COLO668 (cell line): ENCODE results near the gene DDX46.
"Not testable (repeated sequence)": the region's sequence is repeated elsewhere in the genome, so short reads cannot be mapped to it uniquely, and the experiment has no call there.

Source experiments
- DNase-seq: peaks from one replicate; lab custom pipeline; 2025; ENCODE audit not compliant: unreplicated experiment; lab: John Stamatoyannopoulos, UW

DDX46 gene, protein sequence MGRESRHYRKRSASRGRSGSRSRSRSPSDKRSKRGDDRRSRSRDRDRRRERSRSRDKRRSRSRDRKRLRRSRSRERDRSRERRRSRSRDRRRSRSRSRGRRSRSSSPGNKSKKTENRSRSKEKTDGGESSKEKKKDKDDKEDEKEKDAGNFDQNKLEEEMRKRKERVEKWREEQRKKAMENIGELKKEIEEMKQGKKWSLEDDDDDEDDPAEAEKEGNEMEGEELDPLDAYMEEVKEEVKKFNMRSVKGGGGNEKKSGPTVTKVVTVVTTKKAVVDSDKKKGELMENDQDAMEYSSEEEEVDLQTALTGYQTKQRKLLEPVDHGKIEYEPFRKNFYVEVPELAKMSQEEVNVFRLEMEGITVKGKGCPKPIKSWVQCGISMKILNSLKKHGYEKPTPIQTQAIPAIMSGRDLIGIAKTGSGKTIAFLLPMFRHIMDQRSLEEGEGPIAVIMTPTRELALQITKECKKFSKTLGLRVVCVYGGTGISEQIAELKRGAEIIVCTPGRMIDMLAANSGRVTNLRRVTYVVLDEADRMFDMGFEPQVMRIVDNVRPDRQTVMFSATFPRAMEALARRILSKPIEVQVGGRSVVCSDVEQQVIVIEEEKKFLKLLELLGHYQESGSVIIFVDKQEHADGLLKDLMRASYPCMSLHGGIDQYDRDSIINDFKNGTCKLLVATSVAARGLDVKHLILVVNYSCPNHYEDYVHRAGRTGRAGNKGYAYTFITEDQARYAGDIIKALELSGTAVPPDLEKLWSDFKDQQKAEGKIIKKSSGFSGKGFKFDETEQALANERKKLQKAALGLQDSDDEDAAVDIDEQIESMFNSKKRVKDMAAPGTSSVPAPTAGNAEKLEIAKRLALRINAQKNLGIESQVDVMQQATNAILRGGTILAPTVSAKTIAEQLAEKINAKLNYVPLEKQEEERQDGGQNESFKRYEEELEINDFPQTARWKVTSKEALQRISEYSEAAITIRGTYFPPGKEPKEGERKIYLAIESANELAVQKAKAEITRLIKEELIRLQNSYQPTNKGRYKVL

DNA sequence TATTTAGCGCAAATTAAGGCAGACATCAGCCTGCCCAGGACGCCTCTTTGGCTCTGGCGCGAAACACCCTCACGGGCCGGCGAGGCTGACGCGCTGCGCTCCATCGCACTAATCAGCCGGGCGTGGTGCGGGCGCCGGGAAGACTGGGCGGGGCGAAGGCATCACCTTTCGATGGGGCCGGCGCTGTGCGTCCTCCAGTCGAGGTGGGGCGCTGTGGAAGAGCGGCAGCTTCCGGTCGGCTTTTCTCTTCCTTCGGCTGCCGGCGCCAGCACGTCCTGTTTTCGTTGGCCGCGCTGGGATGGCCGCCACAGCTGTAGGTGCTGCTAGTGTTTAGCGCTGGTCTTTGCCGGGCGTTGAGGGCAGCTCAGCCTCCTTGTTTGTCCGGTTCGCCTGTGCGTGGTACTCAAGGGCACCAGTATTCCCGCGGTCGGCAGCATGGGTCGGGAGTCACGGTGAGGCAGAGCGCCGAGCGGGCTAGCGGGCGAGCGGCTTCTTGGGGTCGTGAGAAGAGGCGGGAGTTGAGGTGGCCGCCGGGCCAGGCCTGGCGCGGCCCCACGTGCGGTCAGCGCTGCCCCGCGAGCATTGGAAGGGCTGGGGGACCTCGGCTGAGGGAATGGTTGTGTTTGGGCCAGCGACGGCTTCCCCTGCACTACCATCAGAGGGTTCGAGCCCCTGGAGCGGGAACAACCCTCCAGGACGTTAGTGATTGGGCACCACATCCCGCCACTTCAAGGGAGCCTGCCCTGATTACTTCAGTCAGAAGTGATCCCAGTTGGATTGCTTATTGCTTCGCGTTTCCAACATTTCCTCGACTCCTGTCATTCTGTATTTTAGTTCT lies at the start of gene DDX46:
DDX46 (plus strand) TSS at position 276 of the 838 bp plus-strand sequence; CDS start at position 436, 160 bp downstream.
- DNase-seq: peak; percentile 93

DNA sequence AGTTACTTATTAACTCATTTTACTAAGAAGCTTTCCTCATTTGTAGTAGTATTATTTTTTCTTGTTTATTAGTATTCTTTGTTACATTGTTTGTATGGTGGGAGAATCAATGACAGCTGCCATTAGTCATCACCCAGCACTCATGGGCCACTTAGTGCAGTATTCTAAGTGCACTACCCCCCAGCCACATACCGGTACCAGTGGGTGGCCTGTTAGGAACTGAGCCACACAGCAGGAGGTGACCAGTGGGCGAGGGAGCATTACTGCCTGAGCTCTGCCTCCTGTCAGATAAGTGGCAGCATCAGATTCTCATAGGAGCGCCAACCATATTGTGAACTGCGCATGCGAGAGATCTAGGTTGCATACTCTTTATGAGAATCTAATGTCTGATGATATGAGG lies 44.5 kb upstream of the DDX46 start:
- DNase-seq: no peak

DNA sequence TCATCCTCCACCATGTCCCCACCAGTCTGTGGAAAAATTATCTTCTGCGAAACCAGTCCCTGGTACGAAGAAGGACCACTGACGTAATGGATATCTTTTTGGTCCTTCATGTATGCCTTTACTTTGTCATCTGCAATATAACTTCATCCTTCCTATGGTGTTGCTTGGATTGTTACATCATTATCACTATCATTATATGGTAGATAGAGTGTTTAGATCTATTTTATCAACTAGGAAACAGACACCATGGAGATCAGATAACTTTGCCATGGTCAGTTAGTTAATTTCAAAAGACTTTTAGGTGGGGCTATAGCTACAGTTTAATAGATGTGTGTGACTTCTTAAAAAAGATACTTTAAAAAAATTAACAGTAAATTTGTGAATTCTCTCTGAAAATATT lies 44.0 kb upstream of the DDX46 start:
- DNase-seq: no peak

DNA sequence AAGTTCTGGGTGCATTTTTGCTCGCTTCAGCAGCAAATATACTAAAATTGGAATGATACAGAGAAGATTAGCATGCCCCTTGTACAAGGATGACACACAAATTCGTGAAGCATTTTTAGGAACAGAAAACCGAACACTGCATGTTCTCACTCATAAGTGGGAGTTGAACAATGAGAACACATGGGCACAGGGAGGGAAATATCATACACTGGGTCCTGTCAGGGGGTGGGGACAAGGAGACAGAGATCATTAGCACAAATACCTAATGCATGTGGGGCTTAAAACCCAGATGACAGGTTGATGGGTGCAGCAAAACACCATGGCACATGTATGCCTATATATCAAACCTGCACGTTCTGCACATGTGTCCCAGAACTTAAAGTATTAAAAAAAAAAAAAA lies 43.1 kb upstream of the DDX46 start:
- DNase-seq: not testable (repeated sequence)

DNA sequence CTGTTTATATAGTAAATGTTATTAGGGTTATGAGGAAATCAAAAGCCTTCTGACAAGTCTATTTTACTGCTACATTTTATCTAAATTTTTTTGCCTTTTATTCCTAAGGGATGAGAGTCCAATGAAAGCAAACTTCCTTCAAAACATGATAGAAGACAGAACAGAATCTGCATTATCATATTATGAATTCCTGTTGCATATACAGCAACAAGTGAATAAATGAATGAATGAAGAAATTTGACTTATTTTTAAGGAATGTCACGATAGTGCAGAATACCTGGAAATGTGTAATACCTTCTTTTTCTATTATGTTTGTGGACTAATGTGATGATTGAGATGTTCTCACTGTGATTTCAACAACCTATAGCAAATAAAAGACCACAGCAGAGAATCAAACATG lies 33.7 kb upstream of the DDX46 start:
- DNase-seq: no peak

DNA sequence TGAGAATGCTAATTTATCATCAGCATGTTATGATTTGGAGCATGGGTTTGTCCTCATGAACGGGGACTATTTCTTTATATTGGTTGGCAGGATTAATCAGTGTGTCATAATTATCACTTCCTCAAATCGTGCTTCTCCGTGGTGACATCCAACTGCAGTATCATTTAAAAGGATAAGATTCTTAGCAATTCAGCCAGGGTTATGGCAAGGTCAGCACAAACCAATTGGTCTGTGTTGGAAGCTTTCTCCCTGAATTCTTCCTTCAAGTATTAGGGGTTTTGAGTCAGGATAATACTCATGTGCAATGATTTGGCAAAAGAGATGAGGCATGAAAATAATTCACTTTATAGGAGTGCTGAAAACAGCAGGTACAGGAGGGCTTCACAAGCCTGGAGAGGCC lies 25.8 kb upstream of the DDX46 start:
- no peak for DNase-seq

DNA sequence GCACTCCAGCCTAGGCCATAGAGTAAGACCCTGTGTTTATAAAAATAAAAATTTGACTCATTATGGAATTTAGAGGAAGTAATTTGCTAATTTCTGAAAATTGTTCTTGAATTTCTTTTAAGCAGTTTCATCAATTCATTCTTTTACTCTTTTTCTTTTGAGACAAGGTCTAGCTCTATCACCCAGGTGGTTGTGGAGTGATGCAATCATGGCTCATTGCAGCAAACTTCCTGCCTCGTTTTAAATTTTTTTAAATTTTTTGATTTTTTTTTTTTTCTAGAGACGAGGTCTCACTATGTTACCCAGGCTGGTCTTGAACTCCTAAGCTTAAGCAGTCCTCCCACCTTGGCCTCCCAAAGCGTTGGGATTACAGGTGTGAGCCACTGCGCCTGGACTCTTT lies 23.3 kb upstream of the DDX46 start:
- no peak for DNase-seq

DNA sequence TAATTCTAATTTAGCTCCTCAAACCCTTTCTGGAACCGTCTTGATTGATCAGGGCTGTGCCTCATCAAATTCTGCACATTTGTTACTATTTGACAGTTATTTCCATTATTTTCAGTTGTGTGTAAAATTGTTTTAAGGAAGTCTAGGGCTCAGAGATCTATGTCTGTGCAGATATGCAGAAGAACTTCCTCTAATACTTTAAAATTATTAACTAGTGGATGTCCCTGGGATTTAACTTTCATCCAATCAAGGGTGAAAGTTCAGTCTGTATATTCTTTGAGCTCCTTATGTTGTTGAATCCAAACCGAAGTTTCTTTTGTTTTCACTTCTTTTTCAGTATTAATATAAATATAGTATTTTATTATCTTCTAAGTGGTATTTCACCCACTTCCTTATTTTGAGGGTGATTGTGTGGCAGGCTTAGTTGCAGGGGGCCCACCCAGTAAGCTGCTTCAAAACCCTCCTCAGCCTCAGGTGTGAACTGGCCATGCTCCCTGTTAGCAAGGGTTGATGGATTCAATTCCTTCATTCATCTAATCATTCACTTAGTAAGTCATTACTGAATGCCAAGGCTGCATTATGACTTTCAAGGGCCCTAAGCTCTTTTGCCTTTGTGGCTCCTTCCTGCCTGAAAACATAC lies 22.3 kb upstream of the DDX46 start:
- DNase-seq: no peak

DNA sequence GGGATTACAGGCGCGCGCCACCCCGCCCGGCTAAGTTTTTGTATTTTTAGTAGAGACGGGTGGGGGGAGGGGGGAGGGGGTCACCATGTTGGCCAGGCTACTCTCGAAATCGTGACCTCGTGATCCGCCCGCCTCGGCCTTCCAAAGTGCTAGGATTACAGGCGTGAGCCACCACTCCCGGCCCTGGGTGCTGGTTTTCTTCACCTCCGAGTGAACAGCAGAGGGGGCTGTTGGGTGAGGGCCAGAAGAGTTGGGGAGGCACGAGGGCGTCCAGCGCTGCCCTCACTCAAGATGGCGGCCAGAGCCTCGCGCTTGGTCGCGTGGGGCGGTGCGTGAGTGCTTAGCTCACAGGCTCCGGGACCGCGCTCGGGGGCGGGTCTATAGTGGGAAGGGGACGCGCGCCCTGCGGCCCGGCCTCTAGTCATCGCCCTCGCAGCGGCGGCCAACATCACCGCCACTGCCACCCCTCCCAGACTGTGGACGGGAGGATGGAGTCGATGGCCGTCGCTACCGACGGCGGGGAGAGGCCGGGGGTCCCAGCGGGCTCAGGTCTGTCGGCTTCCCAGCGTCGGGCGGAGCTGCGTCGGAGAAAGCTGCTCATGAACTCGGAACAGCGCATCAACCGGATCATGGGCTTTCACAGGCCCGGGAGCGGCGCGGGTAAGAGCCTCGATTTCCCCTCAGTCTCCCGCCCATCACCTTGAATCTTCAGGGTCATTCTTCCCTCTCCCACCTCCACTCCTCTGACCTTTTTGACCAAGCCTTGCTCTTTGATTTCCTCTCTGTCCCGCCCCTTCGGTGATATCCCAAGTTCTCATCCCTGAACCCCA lies 20.2 kb upstream of the DDX46 start, which contains the start of gene CAMLG:
CAMLG (plus strand) TSS at position 416 of the 830 bp plus-strand sequence; CDS start at position 489, 73 bp downstream.
- peak; percentile 96 for DNase-seq

DNA sequence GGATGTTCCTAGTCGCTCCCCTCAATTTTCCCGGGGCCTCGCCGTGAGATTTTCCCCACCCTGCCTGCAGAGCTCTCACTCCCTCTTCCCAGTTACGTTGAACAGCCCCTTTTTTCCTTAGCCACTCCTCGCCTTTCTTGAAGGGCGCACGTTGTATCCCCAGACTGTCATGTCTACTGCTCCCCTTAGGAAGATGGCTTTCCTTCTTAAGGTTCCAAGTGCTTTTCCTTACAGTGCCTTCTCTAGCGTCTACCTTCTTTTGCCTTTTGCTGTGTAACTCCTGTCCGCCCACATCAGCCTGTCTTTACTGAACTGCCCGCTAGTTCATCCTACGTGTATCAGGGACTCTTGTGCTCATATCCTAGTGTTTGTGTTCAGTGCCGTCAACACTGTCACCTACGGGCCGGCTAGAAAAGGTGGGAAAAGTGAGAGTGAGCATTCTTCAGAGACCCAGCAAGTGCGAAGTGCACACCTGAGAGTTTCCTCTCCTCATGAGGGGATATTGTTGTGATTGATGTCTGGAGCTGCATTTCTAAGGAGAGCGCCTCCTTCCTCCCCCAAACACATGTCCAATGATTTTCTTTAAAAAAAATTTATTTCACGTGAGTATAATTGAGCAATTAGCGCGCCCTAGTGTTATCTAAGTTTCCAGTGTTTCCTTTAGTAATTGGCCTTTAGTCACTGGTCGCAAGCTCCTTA lies 19.5 kb upstream of the DDX46 start:
- DNase-seq: peak; percentile 12

DNA sequence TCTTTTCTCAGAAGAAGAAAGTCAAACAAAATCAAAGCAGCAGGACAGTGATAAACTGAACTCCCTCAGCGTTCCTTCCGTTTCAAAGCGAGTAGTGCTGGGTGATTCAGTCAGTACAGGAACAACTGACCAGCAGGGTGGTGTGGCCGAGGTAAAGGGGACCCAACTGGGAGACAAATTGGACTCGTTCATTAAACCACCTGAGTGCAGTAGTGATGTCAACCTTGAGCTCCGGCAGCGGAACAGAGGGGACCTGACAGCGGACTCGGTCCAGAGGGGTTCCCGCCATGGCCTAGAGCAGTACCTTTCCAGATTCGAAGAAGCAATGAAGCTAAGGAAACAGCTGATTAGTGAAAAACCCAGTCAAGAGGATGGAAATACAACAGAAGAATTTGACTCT lies 17.5 kb upstream of the DDX46 start:
- no peak for DNase-seq

DNA sequence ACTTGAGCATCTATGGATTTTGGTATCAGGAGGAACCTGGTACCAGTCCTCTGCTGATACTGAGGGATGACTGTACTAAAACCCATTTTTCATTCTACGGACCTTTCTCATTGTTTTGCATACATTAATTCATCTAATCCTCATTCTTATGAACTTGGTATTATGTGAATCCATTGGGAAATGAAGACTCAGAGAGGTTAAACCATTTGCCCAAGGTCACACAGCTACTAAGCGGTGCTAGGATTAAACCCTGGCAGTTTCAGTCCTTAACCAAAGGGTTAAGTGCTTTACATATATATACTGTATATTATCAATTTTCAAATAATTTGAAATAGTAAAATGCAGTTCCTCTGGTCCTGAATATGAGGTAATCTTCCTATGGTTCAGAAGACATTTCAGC lies 16.4 kb upstream of the DDX46 start:
- no peak for DNase-seq

DNA sequence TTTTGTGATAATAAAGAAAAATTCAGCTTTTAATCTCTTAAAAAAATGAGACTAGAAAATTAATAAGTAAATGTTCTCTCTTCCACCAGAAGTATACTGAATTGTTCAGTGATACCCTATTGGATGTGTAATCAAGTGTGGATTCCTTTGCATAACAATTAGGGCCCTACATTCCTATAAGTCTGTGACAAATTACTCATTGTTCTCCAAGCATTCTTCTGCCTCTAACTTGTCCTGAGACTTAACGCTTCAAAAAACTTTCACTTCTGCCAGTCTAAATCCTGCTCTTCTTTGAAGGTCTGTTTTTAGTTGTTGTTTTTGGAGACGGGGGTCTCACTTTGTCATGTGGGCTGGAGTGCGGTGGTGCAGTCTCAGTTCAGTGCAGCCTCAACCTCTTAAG lies 9.2 kb upstream of the DDX46 start:
- DNase-seq: no peak

DNA sequence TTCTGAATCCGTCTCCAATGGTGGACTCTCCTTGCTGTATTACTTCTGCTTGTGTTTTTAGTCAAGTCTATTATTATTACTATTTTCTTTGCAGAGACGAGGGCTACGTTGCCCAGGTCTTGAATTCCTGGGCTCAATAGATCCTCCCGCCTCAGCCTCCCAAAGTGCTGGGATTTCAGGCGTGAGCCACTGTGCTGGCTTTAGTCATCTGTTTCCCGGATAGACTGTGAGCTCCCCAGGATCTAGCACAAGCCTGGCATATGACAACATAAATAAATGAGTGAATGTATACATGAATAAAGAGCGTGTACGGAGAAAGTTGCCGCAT lies 439 bp upstream of the DDX46 start:
- DNase-seq: no peak

DNA sequence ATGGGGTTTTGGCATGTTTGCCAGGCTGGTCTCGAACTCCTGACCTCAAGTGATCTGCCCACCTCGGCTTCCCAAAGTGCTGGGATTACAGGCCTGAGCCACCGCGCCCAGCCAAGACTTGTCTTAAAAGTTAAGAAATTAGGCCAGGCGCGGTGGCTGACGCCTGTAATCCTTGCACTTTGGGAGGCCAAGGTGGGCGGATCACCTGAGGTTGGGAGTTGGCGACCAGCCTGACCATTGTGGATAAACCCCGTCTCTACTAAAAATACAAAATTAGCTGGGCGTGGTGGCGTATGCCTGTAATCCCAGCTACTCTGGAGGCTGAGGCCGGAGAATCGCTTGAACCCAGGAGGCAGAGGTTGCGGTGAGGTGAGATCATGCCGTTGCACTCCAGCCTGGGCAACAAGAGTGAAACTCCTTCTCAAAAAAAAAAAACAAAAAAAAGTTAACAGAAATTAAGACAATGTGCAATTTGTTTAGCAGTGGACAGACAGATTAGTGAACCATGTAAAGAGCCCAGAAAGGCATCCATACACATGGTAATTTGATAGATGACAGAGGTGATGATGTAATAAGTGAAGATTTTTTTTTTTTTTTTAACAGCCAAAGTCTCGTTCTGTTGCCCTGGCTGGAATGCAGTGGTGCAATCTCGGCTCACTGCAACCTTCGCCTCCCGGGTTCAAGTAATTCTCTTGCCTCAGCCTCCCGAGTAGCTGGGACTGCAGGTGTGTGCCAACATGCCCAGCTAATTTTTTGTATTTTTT lies 9.1 kb downstream of the DDX46 start:
- DNase-seq: not testable (repeated sequence)

DNA sequence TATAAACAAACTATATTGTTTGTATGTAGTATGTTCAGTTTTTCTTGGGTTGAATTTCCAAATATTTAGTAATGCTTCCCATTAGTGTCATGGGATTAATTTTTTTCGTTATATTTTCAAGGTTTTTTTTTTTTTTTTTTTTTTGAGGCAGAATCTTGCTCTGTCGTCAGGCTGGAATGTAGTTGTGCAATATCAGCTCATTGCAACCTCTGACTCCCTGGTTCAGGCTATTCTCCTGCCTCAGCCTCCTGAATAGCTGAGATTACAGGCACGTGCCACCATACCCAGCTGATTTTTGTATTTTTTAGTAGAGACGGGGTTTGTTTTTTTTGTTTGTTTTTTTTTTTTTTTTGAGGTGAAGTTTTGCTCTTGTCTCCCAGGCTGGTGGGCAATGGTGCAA lies 10.6 kb downstream of the DDX46 start:
- DNase-seq: no peak

DNA sequence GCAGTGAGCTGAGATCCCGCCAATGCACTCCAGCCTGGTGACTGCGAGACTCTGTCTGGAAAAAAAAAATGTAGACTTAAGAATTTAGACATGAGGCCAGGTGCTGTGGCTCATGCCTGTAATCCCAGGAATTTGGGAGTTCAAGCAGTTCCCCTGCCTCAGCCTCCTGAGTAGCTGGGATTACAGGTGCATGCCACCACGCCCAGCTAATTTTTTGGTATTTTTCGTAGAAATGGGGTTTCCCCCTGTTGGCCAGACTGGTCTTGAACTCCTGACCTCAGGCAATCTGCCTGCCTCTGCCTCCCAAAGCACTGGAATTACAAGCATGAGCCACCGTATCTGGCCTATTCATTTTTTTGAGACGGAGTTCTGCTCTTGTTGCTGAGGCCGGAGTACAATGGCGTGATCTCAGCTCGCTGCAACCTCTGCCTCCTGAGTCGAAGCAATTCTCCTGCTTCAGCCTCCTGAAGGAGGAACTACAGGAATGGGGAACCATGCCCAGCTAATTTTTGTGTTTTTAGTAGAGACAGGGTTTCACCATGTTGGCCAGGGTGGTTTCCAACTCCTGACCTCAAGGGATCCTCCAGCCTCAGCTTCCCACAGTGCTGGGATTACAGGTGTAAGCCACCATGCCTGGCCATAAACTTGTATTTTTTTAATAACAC lies 14.0 kb downstream of the DDX46 start:
- DNase-seq: no peak

DNA sequence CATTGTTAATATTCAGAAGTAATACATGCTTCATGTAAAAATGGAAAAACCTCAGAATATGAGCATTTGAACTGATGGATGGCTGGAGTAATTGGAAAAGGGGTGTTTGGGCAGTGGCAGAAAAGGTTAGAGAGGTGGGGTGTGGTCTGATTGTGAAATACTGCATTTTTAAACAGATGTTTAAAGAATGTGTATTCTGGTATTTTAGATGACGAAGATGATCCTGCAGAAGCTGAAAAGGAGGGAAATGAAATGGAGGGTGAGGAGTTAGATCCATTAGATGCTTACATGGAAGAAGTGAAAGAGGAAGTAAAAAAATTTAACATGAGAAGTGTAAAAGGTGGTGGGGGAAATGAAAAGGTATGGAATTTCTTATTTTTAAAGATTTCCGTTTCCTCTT lies 18.8 kb downstream of the DDX46 start:
- DNase-seq: no peak
